AG20443 (cell line): Measurements from ENCODE around the gene TBK1.

Experiments
- DNase-seq: peaks from one replicate; pipeline ENCODE4 v3.0.0; 2012; ENCODE audit warnings: low spot score, mixed read lengths

TBK1 gene

DNA sequence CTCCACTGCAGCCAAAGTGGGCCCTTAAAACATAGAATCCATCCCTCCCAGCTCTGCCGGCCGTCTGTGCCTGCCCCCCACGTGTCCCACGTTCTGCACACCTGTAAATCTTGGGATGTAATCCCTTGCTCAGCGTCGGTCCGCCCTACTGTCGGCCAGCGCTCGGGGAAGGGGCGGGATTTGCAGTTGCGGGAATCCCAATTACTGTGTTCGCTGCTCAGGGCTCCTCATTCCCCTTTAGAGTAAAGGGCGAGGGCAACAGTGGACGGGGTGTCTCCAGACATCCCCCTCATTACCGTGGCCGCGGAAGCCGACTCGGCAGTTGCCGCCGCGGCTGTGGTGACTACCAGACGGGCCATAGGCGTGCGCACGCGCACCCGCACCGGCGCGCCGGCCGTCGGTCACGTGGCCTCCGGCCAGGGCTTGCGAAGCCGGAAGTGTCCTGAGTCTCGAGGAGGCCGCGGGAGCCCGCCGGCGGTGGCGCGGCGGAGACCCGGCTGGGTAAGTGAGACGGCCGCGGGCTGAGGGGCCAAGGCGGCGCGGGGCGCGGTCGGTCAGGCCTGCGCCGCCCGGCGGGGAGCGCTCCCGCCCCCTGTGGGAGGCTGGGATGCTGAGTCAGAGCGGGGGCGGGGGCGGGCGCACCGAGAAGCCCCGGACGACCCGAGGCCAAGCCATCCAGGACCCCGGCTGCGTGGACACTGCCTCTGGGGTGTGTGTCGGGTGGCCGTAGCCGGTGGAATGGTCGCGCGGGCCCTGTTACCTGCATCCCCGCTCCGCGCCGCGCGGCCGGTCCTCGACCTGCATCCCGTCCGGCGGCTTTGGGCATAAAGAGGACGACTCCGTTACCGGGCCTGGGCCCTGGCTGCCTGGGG lies at the start of gene TBK1:
TBK1 (plus strand) TSS at position 434 of the 872 bp plus-strand sequence. CDS start 3,751 bp downstream, outside the sequence.
- peak; percentile 98 for DNase-seq

DNA sequence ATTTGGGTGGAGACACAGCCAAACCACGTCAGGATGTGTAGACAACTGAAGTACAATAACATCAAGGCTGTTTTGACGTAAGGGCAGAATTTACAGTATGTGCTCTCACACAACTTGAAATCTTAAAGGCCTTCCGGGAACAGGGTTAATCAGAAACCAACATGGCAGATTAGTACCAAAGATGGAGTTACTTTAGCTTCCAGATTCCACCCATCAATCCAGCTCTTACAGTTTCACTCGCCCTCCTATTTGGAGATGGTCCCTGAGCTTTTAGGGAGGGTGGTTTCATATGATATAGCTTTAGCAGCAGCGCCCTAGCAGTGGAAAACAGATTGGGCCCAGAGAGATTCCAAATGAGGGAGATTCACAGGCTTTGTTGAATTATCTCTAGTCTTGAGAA lies 49.7 kb upstream of the TBK1 start:
- no peak for DNase-seq

GRCh38 chr12:64403707-64404469 lies 48.0 kb upstream of the TBK1 start, which contains the start of gene XPOT:
Gene XPOT, plus strand, starts transcription at chr12:64404392. Its CDS starts 5,644 bp downstream, at chr12:64410036.
- peak; percentile 99 for DNase-seq

DNA sequence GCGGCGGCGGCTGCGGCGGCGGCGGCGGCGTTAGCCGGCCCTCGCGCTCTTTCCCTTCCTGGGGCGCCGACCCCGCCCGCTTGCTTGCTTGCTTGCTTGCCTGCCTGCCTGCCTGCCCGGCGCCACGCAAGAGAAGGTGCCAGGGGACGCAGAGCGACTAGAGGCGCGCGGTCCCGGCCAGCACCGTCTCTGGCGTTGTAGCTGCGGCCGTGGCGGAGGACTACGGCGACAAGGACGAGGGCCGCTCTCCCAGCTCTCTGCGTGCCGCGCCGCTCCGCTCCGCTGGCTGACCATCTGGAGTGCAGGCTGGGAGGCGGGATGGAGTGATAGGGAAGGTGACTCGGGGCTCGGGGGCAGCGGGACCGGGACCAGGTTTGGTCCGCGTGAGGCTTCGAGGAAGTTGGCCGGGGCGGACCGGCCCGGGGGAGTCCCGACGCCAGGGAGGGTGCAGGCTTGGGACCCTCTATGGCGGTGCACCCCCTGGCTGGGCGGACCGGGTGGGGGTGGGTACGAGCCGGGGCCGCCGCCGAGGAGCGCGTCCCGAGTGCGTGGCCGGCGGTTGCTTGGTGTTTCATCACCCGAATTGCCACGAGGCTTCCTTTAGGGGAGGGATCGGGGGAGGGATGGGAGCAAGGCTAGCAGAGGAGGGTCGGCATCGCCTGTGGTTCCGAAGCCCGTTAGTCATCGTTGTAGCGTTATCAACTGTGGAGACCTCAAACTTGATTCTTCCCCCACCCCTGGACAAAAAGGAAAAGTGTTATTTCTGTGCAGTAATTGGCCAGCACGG lies 47.3 kb upstream of the TBK1 start:
- peak; percentile 85 for DNase-seq

GRCh38 chr12:64407342-64408223 lies 44.3 kb upstream of the TBK1 start:
- no peak for DNase-seq

- DNase-seq: no peak
Measured at GRCh38 chr12:64411427-64411826, 40.5 kb upstream of the TBK1 start.

DNA sequence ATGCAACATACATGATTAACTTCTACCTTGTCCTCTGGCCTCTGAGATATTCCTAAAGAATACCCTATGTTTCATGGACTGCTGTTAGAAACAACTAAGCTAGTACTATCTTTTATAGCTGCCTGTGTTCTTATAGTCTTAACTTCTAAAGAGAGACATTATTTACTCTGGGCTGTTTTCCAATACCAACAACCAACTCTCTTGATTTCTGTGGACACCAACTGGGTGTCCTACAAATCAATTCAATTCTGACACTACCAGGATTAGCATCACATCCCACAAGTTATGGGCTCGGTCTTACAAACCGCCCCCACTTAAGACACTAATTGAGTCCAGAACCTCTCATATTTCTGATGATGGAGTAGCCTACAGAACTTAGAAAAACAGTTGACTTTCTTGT lies 39.5 kb upstream of the TBK1 start:
- DNase-seq: no peak

DNA sequence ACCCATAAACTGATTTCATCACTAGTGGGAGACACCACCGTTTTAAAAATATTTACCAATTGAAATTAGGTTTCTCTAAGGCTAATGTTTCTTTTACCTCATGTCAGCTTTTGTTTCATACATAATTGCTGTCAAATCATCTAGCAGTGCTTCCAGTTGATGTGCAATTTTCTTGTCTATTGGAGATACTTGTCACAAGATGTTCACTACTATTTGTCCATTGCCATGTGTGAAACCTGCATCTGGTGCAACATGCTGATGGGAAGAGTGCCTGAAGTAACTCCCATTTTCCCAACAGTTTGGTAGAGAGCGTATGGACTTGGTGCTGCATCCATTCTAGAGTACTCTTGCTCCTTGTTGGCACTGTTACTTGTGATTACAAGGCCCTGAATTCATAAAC lies 38.0 kb upstream of the TBK1 start:
- no peak for DNase-seq

GRCh38 chr12:64418209-64418608 lies 33.7 kb upstream of the TBK1 start:
- DNase-seq: no peak

- DNase-seq: no peak
Measured at GRCh38 chr12:64419696-64420095, 32.2 kb upstream of the TBK1 start.

DNA sequence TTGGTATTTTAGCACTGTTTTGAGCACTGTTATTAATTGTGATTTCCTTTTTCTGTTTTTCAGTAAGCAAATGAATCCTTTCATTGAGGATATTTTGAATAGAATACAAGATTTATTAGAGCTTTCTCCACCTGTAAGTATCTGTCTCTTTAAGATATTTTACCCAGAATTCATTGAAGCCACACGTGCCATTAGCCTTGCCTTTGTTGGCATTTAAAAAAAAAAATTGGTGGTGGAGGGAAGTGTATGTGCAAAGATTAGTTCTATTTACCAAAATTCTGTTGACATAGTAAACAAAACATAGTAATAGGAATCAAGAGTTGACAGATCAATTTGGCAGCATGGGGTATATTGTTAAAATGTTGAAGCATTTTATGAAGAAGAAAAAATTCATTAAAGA lies 23.9 kb upstream of the TBK1 start:
- DNase-seq: no peak

GRCh38 chr12:64428956-64429355 lies 23.0 kb upstream of the TBK1 start:
- DNase-seq: no peak

GRCh38 chr12:64430886-64431285 lies 21.0 kb upstream of the TBK1 start:
- DNase-seq: no peak

- no peak for DNase-seq
Measured at GRCh38 chr12:64431791-64432190, 20.1 kb upstream of the TBK1 start.

GRCh38 chr12:64433915-64434314 lies 18.0 kb upstream of the TBK1 start:
- no peak for DNase-seq

DNA sequence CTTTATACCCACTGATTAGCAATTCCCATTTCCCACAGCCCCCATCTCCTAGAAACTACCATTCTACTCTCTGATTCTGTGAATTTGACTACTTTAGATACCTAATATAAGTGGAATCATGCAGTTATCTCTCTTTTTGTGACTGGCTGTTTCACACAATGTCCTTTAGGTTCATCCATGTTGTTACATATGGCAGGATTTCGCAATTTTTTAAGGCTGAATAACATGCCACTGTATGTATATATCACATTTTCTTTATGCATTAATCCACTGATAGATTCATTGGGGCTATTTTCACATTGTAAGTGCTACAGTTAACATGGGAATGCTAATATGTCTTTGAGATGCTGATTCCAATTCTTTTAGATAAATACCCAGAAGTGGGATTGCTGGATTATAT lies 11.8 kb upstream of the TBK1 start:
- no peak for DNase-seq

GRCh38 chr12:64445490-64445889 lies 6.4 kb upstream of the TBK1 start:
- no peak for DNase-seq

DNA sequence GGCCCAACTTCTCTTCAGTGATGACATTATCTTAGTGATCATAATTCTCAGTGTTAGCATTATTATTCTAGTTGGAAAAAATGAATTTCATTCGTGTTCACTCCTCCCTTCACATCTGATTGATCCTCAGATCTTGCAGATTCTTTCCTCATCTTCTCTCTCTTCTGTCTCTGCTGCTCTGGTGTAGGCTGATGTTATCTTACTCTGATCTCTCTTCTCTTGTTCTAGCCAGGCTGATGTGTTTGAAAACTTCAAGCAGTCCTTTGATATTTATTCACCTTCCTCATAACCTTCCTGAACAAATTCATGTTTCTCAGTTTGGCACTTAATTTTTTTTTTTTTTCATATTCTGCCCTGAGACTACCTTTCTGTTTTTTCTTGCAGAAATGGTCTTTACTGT lies 5.6 kb upstream of the TBK1 start:
- DNase-seq: no peak

DNA sequence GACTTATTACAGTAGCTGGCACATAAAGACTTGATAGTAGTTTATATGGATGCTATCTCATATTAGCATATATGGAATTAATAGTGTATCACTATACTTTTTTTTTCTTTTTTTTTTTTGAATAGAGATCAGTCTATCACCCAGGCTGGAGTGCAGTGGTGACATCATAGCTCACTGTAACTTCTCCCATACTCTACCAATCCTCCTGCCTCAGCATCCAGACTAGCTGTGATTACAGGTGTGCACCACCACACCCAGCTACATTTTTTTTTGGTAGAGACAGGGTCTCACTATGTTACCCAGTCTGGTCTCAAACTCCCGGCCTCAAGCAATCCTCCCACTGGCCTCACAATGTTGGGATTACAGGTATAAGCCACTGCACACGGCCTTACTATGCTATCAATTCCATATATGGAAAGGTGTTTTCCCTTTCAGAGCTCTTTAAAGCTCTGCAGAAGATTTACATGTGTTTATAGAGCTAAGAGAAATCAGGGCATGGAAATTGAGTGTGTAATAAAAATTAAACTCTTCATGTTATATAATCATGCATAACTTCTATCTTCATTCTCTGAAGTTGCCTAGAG lies 1.8 kb upstream of the TBK1 start:
- DNase-seq: no peak

GRCh38 chr12:64450711-64451486 lies 1.0 kb upstream of the TBK1 start:
- peak; percentile 12 for DNase-seq
